AG09309 (cell line): ENCODE data around the gene SLC22A23.

Experiments
- DNase-seq: peaks from one replicate; pipeline ENCODE4 v3.0.0-alpha.2; 2010; ENCODE audit warnings: low read depth
- H3K4me3 ChIP-seq: 2 replicates; pipeline ENCODE4 v1.5.1; 2011; ENCODE audit warnings: mild to moderate bottlenecking, low read depth, low read length, moderate library complexity; ENCODE audit not compliant: control insufficient read depth
- CTCF ChIP-seq: IDR thresholded peaks from 2 replicates; pipeline ENCODE4 v1.5.1; 2011; ENCODE audit warnings: mild to moderate bottlenecking, low read depth, low read length, inconsistent platforms; ENCODE audit not compliant: insufficient read depth, control insufficient read depth; ENCODE audit errors: missing control alignments

The SLC22A23 gene

GRCh38 chr6:3283241-3283640 is 173.6 kb downstream of the SLC22A23 start:
- no peak overlapping the region for H3K4me3 ChIP-seq
- no peak for TF ChIP-seq CTCF
- DNase-seq, result no peak

GRCh38 chr6:3282476-3283236 is 174.2 kb downstream of the SLC22A23 start:
- no peak for TF ChIP-seq CTCF
- DNase-seq, result no peak
- no peak overlapping the region for H3K4me3 ChIP-seq

- TF ChIP-seq CTCF, result no peak
- no peak overlapping the region for H3K4me3 ChIP-seq
- DNase-seq, result peak; percentile 76
These were observed 175.0 kb downstream of the SLC22A23 start for GRCh38 chr6:3281631-3282475.

- no peak for TF ChIP-seq CTCF
- H3K4me3 ChIP-seq, result no peak overlapping the region
- no peak for DNase-seq
These were observed 175.9 kb downstream of the SLC22A23 start for GRCh38 chr6:3280866-3281465.

GRCh38 chr6:3280091-3280490 is 176.8 kb downstream of the SLC22A23 start:
- TF ChIP-seq CTCF, result no peak
- no peak overlapping the region for H3K4me3 ChIP-seq
- no peak for DNase-seq

GRCh38 chr6:3278691-3279090 is 178.2 kb downstream of the SLC22A23 start:
- no peak for TF ChIP-seq CTCF
- no peak overlapping the region for H3K4me3 ChIP-seq
- DNase-seq, result no peak
